Lung (tissue), 12 donors: Measurements from ENCODE around the gene NQO1. TPM values are rescaled to one million over a fixed set of nuclear protein-coding genes. Genes with fewer than 3 reads are reported as not detected.

ENCODE experiments used
- ATAC-seq: fragments of 200-7000 bp; cut with Tn5 transposase; one replicate; pipeline ENCODE4 v1.9.1; 2020; ENCODE audit warnings: moderate number of reproducible peaks; ENCODE audit not compliant: insufficient read depth, low FRiP score
- DNase-seq, 3 donors: peaks; one replicate each; pipeline ENCODE4 v3.0.0-alpha.2; 2013 to 2017
- H3K27ac ChIP-seq, 2 donors: one replicate each; pipeline ENCODE4 v1.5.1; 2013; ENCODE audit warnings: mild to moderate bottlenecking in 2 of 2, moderate library complexity in 2 of 2, control low read depth in 1 of 2, inconsistent platforms in 1 of 2, low read depth in 1 of 2, low read length in 1 of 2
- H3K27me3 ChIP-seq, 3 donors: one replicate each; pipeline ENCODE4 v1.5.1; 2013; ENCODE audit warnings: low read length in 2 of 3; ENCODE audit not compliant: control insufficient read depth in 3 of 3, insufficient read depth in 3 of 3
- H3K36me3 ChIP-seq, 4 donors: one replicate each; pipeline ENCODE4 v1.5.1; 2013; ENCODE audit warnings: low read length in 4 of 4, mild to moderate bottlenecking in 1 of 4, moderate library complexity in 1 of 4; ENCODE audit not compliant: control insufficient read depth in 4 of 4, insufficient read depth in 4 of 4
- H3K4me1 ChIP-seq, 5 donors: one replicate each; pipeline ENCODE4 v1.5.1; 2013; ENCODE audit warnings: low read length in 5 of 5, mild to moderate bottlenecking in 2 of 5, moderate library complexity in 1 of 5; ENCODE audit not compliant: control insufficient read depth in 5 of 5, insufficient read depth in 5 of 5
- H3K4me3 ChIP-seq: one replicate; pipeline ENCODE4 v1.5.1; 2013; ENCODE audit warnings: mild to moderate bottlenecking, control low read depth, moderate library complexity
- H3K9ac ChIP-seq, 2 donors: one replicate each; pipeline ENCODE4 v1.5.1; 2013; ENCODE audit warnings: low read length in 2 of 2, control low read depth in 1 of 2; ENCODE audit not compliant: insufficient read depth in 1 of 2
- H3K9me3 ChIP-seq, 4 donors: one replicate each; pipeline ENCODE4 v1.5.1; 2013; ENCODE audit warnings: low read length in 3 of 4, mild to moderate bottlenecking in 1 of 4, moderate library complexity in 1 of 4; ENCODE audit not compliant: control insufficient read depth in 4 of 4, insufficient read depth in 3 of 4
- CTCF ChIP-seq: IDR thresholded peaks from 2 replicates; pipeline ENCODE4 v1.5.1; 2012; ENCODE audit warnings: mild to moderate bottlenecking; ENCODE audit errors: control extremely low read depth, extremely low read depth
- WGBS, 2 donors: extraction: QIAGEN DNeasy Blood & Tissue Kit; methylation state at CpG; one replicate each; pipeline ENCODE4 v1.1.7; 2013; 5-methylcytosine and 5-hydroxymethylcytosine counted together
- polyA plus RNA-seq, 2 donors: library from polyadenylated mRNA; stranded (reverse); fragments of 200-250 nt; gene quantifications; one replicate each; pipeline ENCODE4 v1.2.1, GENCODE V29; 2013
- total RNA-seq, 2 donors: library from RNA; depleted of rRNA in 1 of 2; stranded (reverse); fragments of >200 nt in 1 of 2; gene quantifications; one replicate each; pipeline ENCODE4 v1.2.1, GENCODE V29; 2014 to 2021
- donor health status: control.
- donor health status: control.
- donor health status: Bipolar disorder and iron deficiency.
- donor health status: healthy.
- donor health status: DM: yes; HTN: yes; CAD: no.

The NQO1 gene
- total and polyA plus RNA-seq, 4 donors: 15.2 to 109 (median 44.9) TPM

GRCh38 chr16:69669577-69669976 lies 56.8 kb downstream of the NQO1 start:
- ATAC-seq (no peak), DNase-seq (no peak)
- H3K36me3 ChIP-seq: peaks cover 8 to 26% (median 15%) of the 10 kb centered on the region in 4 donors
- no peaks in the 10 kb centered on the region for H3K4me1 ChIP-seq
- no peaks in the 10 kb centered on the region for H3K27me3 ChIP-seq
- no peak overlapping the region for H3K4me3 ChIP-seq
- no peak for TF ChIP-seq CTCF
- no peak overlapping the region for H3K9ac ChIP-seq
- no peak overlapping the region for H3K27ac ChIP-seq
- H3K9me3 ChIP-seq: no peaks in the 10 kb centered on the region
- WGBS, 2 donors: 48 to 76% methylated on average over 1 of the region's 1 CpG

GRCh38 chr16:69663846-69664245 lies 62.5 kb downstream of the NQO1 start:
- H3K4me1 ChIP-seq: no peaks in the 10 kb centered on the region
- DNase-seq (no peak), ATAC-seq (no peak)
- H3K4me3 ChIP-seq: no peak overlapping the region
- H3K27me3 ChIP-seq: no peaks in the 10 kb centered on the region
- no peak overlapping the region for H3K27ac ChIP-seq
- H3K9me3 ChIP-seq: no peaks in the 10 kb centered on the region
- H3K36me3 ChIP-seq: peaks cover 2 to 23% (median 13%) of the 10 kb centered on the region in 4 donors
- TF ChIP-seq CTCF: no peak
- H3K9ac ChIP-seq: no peak overlapping the region

- TF ChIP-seq CTCF: no peak
- Histone ChIP-seq H3K4me1 (no peaks in the 10 kb centered on the region), H3K9ac (no peak overlapping the region), H3K27ac (no peak overlapping the region), H3K9me3 (no peaks in the 10 kb centered on the region), H3K27me3 (no peaks in the 10 kb centered on the region), H3K36me3 (peaks cover 0 to 20% (median 13%) of the 10 kb centered on the region in 4 donors), H3K4me3 (no peak overlapping the region)
- no peak for ATAC-seq
- DNase-seq: no peak
- 81 to 87% methylated on average over 1 of the region's 1 CpG for WGBS, 2 donors
These were observed 63.5 kb downstream of the NQO1 start for GRCh38 chr16:69662901-69663300.

- Histone ChIP-seq H3K27me3 (no peaks in the 10 kb centered on the region), H3K4me1 (no peaks in the 10 kb centered on the region), H3K27ac (no peak overlapping the region), H3K36me3 (peaks cover 0 to 35% (median 18%) of the 10 kb centered on the region in 4 donors), H3K9me3 (no peaks in the 10 kb centered on the region), H3K4me3 (no peak overlapping the region), H3K9ac (no peak overlapping the region)
- DNase-seq (no peak), ATAC-seq (no peak)
- WGBS, 2 donors: 98% methylated on average over 4 of the region's 4 CpGs
- no peak for TF ChIP-seq CTCF
These were observed 66.2 kb downstream of the NQO1 start for GRCh38 chr16:69660166-69660565.

Other genes with a start within 250 kb of the NQO1 start
- gene NFAT5, start 160.6 kb downstream of the NQO1 start, total RNA-seq: 100 to 1,000 TPM in 1 of 2 donors, 10 to 100 TPM in 1; 39.6 to 111 TPM
- gene NFAT5, start 160.6 kb downstream of the NQO1 start, polyA plus RNA-seq: 1 to 10 TPM; 5.2 to 5.4 TPM
- 10 to 100 TPM; 23.0 to 43.1 TPM for gene NOB1, start 28.4 kb upstream of the NQO1 start, total RNA-seq
- gene NOB1, start 28.4 kb upstream of the NQO1 start, polyA plus RNA-seq: 10 to 100 TPM; 24.5 to 40.9 TPM
- gene WWP2, start 35.8 kb upstream of the NQO1 start, total RNA-seq: 10 to 100 TPM; 49.8 to 86.6 TPM
- 10 to 100 TPM; 26.1 to 36.9 TPM for gene WWP2, start 35.8 kb upstream of the NQO1 start, polyA plus RNA-seq
- 1 to 10 TPM; 1.4 to 1.6 TPM for gene CLEC18A, start 224.8 kb upstream of the NQO1 start, total RNA-seq
- 1 to 10 TPM; 1.2 to 2.9 TPM for gene CLEC18A, start 224.8 kb upstream of the NQO1 start, polyA plus RNA-seq